GM20431 (cell line): ENCODE measurements around the gene CPE.

Experiments
- in situ Hi-C: fragments of 300-500 bp; cut with MseI, MboI; formaldehyde crosslinking; loops from one replicate; pipeline ENCODE4 v1.15.0; 2020; ENCODE audit warnings: low sequenced_read_pairs; ENCODE audit not compliant: unreplicated experiment

The CPE gene

DNA sequence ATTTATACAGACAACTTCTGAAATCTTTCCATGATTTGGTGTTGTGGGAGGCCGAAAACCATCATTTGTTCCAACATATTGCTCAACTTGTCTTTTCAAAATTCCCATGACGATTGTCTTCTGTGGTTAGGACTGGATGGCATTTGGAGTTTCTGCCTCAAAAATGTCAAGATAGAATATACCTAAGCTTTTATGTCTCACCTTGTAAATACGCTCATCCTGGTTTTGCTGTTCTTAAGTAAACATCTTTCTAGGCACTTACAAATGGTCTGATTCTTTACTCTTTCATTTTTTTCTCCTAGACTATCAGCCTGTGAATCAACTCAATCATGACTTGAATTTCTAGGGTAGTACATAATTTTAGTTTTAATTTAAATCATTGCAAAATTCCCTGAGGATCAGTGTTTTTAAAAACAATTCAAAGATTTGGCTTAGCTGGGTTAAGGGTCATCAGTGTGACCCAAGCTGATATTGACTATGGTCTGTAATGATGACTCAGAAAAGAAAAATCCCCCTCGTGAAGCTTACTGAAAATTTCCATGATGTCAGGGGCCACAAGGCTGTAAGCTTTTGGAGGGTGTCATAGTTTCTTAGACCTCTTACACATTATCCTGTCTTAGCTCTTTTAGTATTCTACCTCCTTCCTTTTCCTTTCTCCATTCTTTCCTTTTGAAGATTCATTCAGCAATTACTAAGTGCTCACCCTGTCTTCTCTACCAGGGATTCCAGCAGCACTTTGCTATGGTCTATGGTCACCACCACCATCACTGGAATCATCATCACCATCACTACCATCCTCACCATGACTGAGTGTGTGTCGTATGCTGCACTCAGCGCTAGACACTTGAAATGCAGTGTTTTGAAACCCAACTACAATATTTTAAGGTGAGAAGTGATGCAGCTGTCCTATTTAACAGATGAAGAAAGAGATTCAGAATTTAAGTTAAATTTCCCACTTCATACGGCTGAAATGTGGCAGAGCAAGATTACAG lies 124.4 kb downstream of the CPE start:
- in situ Hi-C loops: no loop called here

- in situ Hi-C loops: no loop called here
These were observed 125.4 kb downstream of the CPE start for GRCh38 chr4:165504184-165504583.

DNA sequence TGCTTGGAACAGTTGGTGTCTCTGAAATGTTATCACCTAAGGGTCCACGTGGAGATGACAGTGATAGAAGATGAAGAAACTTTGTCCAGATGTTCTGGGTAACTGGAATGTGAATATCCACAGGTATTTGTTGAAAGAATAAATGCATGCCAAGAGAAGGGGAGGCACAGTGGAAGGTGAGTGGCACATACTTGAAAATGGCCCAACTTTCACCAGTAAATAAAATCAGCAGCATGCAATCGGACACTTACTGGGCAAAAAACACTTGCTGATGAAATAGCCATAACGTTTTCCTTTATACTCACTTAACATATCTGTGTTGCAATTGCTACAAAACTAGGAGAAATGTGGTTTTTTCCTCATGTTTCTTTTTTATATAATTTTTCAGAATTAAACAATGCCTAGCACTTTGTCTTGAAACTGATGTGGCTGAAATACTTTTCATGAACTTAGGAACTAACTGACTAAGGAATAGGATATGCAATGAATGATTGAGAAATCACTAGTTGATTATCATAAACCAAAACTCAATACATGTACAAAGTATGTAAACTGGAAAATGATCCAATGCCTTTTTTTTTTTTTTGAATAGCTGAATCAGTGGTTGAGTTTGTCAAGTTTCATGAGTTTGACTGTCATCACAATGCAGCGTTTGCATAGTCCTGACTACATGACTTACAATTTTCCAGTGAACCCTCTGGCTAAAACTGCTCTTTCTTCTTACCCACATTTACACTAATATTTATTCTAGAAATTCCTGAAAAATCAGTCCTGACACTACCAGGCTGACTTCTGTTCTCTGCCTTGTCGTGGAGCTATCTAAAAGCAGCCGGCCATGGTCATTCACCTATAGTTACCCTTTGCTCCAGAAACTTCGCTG lies 127.4 kb downstream of the CPE start:
- in situ Hi-C loops: no loop called here

- in situ Hi-C loops: no loop called here
These were observed 128.0 kb downstream of the CPE start for GRCh38 chr4:165506849-165507248.

DNA sequence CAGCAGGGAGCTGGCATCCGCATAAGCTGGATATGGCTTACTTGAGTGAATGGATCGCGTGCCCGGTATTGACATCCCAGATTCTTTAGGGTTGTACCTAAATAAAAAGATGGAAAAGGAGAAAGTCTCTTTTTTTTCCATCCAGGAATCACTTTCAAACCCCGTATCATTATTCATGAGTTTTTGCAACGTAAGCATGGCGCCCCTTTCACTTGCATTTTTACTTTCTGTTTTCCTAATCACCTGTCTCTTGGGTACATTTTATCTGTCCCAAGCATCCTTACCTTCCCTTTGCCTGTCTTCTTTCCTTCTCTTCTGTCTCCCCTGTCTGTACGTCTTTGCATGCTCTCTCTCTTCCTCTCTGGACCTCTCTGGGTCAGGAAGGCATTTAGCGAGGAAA lies 128.6 kb downstream of the CPE start:
- in situ Hi-C loops: no loop called here

DNA sequence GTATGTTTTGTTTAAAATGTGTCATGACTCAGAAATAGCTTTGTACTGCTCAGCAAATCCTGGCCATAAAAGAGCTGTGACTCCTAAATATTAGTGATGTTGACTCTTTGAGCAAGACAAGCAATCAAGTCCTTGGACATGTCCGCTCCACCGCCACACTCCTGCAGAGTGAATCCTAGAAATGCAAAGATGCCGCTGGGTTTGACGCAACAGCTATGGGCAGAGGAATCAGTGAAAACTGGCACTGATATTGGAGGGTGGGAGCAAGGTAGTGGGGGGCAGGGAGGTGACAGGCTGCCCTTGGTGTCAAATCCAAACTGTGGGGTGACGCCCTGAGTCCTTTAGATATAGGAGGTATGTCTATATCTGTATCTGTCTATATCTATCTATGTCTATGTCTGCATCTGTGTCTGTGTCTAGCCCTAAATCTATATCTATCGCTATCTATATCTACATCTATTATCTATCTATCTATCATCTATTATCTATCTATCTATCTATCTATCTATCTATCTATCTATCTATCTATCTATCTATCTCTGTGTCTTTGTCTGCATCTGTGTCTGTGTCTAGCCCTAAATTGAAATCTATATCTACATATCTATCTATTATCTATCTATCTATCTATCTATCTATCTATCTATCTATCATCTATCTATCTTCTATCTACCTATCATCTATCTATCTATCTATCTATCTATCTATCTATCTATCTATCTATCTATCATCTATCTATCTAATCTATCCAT lies 129.7 kb downstream of the CPE start:
- in situ Hi-C loops: no loop called here

DNA sequence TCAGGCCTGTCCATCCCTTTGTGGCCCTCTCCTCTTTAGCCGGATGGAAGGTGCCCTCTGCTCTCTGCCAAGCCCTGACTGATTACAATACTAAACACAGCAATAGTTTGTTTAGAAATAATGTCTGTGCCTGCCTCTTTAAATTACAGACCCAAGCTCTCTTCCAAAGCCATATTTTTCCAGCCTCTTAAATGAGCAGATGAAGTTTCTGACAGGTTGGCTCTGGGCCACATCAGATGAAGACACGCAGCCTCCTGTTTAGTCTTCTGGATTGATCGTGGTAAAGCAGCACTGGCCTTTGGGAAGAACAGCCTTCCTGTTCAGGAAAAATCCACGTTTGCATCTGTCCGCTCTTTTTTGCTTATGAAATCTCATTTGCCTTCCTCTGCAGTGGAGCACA lies 133.6 kb downstream of the CPE start:
- in situ Hi-C loops: no loop called here

DNA sequence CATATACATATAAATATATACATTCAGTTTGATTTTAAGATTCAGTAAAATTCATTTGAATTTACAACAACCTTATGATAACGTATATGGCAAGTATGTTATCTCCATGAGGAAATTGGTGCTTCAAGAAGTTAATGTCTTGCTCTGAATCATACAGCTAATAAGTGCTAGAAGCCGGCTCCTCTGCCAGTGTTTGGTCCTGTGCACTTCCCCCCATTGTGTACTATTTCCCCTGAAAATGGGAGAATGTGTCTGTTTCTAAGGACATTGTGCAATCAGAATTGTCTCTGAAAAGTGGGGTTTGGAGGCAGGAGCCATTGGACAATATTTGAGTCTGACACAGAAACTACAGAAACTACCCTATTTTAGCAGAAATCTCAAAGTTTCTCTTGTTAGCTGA lies 135.9 kb downstream of the CPE start:
- in situ Hi-C loops: no loop called here

GRCh38 chr4:165515201-165515600 lies 136.4 kb downstream of the CPE start:
- in situ Hi-C loops: no loop called here

DNA sequence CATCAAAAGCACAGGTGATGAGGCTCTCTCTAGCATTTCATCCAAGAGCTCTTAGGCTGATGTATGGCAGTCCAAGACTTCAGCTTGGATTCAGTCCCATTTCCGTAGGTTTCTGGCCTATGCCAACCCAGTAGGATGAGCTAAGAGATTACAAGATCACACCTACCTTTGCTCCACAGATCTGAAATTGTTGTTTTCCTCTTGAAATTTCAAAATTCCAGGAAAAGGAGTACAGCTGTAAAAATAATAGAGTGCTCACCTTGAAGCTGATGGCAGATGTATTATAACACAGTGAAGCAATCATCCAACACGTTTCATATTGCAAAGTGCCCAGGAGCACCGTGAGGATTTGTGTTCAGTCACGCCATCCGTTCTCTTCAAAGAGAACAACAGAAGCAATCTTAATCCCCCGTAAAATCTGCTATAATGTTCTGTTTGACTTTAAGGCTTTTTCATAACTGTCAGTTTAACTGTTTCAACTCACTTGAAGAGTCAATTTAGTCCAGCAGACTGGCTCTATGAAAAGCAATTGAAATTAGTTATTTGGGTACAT lies 137.5 kb downstream of the CPE start:
- in situ Hi-C loops: no loop called here

DNA sequence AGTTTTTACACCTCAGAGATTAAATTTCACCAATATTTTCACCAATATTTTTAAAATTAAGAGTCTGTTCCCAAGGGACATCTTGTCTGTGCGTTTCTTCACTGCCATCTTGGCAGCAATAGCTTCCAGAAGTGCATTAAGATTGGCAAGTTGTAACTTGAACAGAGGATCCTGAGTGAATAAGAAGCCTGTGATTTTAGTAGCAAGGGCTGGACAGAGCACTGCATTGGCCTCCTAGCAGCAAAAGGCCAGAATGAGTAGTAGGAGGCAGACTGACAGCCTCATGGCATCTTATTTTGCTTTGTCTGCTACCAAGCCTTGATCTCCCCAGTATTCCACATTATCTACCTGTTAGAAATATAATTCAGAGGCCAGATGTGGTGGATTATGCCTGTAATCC lies 138.4 kb downstream of the CPE start:
- in situ Hi-C loops: no loop called here

DNA sequence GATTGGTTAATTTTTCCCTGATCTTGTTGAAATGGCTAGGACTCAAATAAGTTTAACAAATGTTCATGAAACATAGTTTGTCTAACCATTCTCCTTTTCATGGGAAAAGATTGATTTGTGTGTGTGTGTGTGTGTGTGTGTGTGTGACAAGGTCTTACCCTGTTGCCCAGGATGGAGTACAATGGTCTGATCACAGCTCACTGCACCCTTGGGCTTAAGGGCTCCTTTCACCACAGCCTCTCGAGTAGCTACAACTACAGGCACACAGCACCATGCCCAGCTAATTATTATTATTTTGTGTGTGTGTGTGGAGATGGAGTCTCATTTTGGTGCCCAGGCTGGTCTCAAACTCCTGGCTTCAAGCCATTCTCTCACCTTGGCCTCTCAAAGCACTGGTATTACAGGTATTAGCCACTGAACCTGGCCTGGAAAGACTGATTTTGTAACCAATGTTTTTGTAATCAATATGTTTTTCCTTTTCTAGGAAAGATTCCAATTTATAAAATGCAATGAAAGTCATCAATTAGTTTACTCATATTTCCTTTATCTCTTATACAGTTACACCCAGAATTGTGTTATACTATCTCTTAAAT lies 139.3 kb downstream of the CPE start:
- in situ Hi-C loops: no loop called here

DNA sequence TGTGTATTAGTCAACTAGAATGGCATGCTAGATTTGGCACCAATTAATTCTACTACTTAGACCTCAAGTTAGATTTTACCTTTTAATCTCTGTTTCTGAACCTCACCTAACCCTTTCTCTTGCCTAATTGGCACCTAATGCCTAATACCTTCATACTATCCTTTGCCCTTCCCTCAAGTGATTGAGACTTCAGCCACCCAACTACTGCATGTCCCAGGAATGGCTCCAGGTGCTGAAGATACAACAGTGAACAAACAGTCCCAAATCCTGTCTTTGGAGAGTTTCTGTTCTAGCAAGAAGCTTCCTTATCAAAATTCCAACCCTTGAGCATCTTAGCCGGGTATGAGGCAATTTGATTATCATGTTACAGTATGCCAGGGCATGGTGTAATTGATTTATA lies 139.9 kb downstream of the CPE start:
- in situ Hi-C loops: no loop called here

GRCh38 chr4:165519591-165519990 lies 140.8 kb downstream of the CPE start:
- in situ Hi-C loops: no loop called here

GRCh38 chr4:165520086-165520485 lies 141.3 kb downstream of the CPE start:
- in situ Hi-C loops: no loop called here

DNA sequence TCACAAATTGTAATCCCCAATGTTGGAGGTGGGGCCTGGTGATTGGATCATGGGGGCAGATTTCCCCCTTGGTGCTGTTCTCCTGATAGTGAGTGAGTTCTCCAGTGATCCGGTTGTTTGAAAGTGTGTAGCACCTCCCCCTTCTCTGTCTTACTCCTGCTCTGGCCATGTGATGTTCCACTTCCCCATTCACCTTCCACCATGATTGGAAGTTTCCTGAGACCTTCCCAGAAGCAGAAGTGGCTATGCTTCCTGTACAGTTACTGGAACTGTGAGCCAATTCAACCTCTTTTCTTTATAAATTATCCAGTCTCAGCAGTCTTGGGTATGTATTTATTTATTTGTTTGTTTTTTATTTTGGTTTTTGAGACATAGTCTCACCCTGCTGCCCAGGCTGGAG lies 143.2 kb downstream of the CPE start:
- in situ Hi-C loops: no loop called here

- in situ Hi-C loops: loop anchor here (25.0 kb wide), 1 partner anchor 563 kb away; no protein-coding TSS in a partner anchor
These were observed 145.9 kb downstream of the CPE start for GRCh38 chr4:165524532-165525190.

- in situ Hi-C loops: loop anchor here (25.0 kb wide), 1 partner anchor 554 kb away; no protein-coding TSS in a partner anchor
These were observed 154.2 kb downstream of the CPE start for GRCh38 chr4:165532976-165533375.
